H1 (cell line): ENCODE results near the gene MED23. TPM values are rescaled to one million over a fixed set of nuclear protein-coding genes. Genes with fewer than 3 reads are reported as not detected.
A peak's percentile ranks its signal among the peaks of the same experiment; 100 is the strongest.

Source experiments
- CTCF ChIA-PET: fragments of 300-600 bp; sonication (Branson Sonifier 250); formaldehyde crosslinking; loops from one replicate; lab custom pipeline; 2021; ENCODE audit not compliant: partially characterized antibody; lab: Charles Lee
- POLR2A ChIA-PET: fragments of 300-600 bp; sonication (Branson Sonifier 250); formaldehyde crosslinking; loops from one replicate; lab custom pipeline; 2021; ENCODE audit warnings: inconsistent platforms; ENCODE audit not compliant: partially characterized antibody; lab: Charles Lee
- DNase-seq, 2 experiments: peaks; one replicate each; pipeline versions ENCODE4 v3.0.0 to v3.0.0-alpha.2; 2010 to 2022; ENCODE audit warnings: low spot score in 2 of 2, low read depth in 1 of 2, mixed read lengths in 1 of 2
- FAIRE-seq: peaks from 2 replicates; lab custom pipeline; 2011; peaks lifted over from hg19 to GRCh38; lab: Jason Lieb, UNC
- H2AFZ ChIP-seq: 2 replicates; pipeline ENCODE4 v1.8.1; 2012; ENCODE audit warnings: low read length, inconsistent platforms
- H2AK5ac ChIP-seq: 2 replicates; pipeline ENCODE4 v1.6.1; 2013; ENCODE audit warnings: low read depth, low read length
- H2BK120ac ChIP-seq: replicated peaks from 2 replicates; pipeline ENCODE3; 2013; ENCODE audit warnings: low read depth, low read length, inconsistent platforms
- H2BK12ac ChIP-seq: 2 replicates; pipeline ENCODE4 v1.6.1; 2013; ENCODE audit warnings: low read depth, low read length
- H2BK15ac ChIP-seq: 2 replicates; pipeline ENCODE4 v1.6.1; 2013; ENCODE audit warnings: low read length
- H2BK20ac ChIP-seq: 2 replicates; pipeline ENCODE4 v1.6.1; 2013; ENCODE audit warnings: low read length
- H2BK5ac ChIP-seq: 2 replicates; pipeline ENCODE4 v1.6.1; 2013; ENCODE audit warnings: low read depth, low read length
- H3K14ac ChIP-seq: 2 replicates; pipeline ENCODE4 v1.6.1; 2013; ENCODE audit warnings: inconsistent platforms; ENCODE audit not compliant: insufficient read length
- H3K18ac ChIP-seq: 2 replicates; pipeline ENCODE4 v1.6.1; 2013; ENCODE audit warnings: low read length; ENCODE audit errors: extremely low read depth
- H3K23ac ChIP-seq: 2 replicates; pipeline ENCODE4 v1.6.1; 2013; ENCODE audit warnings: inconsistent platforms; ENCODE audit not compliant: insufficient read length
- H3K23me2 ChIP-seq: 2 replicates; pipeline ENCODE4 v1.6.1; 2013; ENCODE audit warnings: low read depth, low read length
- H3K27ac ChIP-seq: 2 replicates; pipeline ENCODE4 v1.6.1; 2011; ENCODE audit warnings: low read depth, low read length, inconsistent platforms
- H3K27me3 ChIP-seq, 4 experiments: replicated peaks in 1 of 4; 1 replicate in 1 of 4; 2 replicates in 3 of 4; pipeline versions ENCODE4 v1.6.1 to v1.8.1; 2011 to 2013; ENCODE audit warnings: low read length in 3 of 4, mild to moderate bottlenecking in 3 of 4, inconsistent platforms in 2 of 4, mixed read lengths in 2 of 4, moderate library complexity in 1 of 4; ENCODE audit not compliant: control insufficient read depth in 3 of 4, insufficient read depth in 3 of 4; ENCODE audit errors: extremely low read depth in 1 of 4
- H3K36me3 ChIP-seq, 4 experiments: 2 replicates each; pipeline versions ENCODE4 v1.6.1 to v1.8.1; 2011 to 2013; ENCODE audit warnings: mild to moderate bottlenecking in 4 of 4, low read length in 3 of 4, moderate library complexity in 2 of 4, control low read depth in 1 of 4, inconsistent platforms in 1 of 4; ENCODE audit not compliant: insufficient read depth in 4 of 4, control insufficient read depth in 2 of 4
- H3K4ac ChIP-seq: replicated peaks from 2 replicates; pipeline ENCODE3; 2013; ENCODE audit warnings: low read length, low read depth, mixed read lengths, inconsistent platforms; ENCODE audit not compliant: insufficient read length
- H3K4me1 ChIP-seq, 4 experiments: replicated peaks in 1 of 4; 1 replicate in 1 of 4; 2 replicates in 3 of 4; pipeline versions ENCODE4 v1.6.1 to v1.8.1; 2011 to 2013; ENCODE audit warnings: low read length in 3 of 4, inconsistent platforms in 2 of 4, mixed read lengths in 1 of 4; ENCODE audit not compliant: insufficient read depth in 4 of 4, control insufficient read depth in 3 of 4
- H3K4me2 ChIP-seq, 2 experiments: 2 replicates each; pipeline versions ENCODE4 v1.6.1 to v1.8.1; 2011 to 2013; ENCODE audit warnings: low read depth in 2 of 2, low read length in 2 of 2, control low read depth in 1 of 2, inconsistent platforms in 1 of 2, mild to moderate bottlenecking in 1 of 2; ENCODE audit not compliant: insufficient read depth in 1 of 2
- H3K4me3 ChIP-seq, 4 experiments: fragments of 200-600, 300-600 bp in 1 of 4; sonication (generic), shearing (Covaris generic), sonication (Bioruptor Twin) in 1 of 4; 2 replicates each; pipeline versions ENCODE4 v1.5.1 to v1.8.1; 2011 to 2016; ENCODE audit warnings: low read length in 4 of 4, low read depth in 3 of 4, control low read depth in 2 of 4, inconsistent platforms in 2 of 4, mild to moderate bottlenecking in 2 of 4, mixed read lengths in 1 of 4, moderate library complexity in 1 of 4; ENCODE audit not compliant: insufficient read depth in 2 of 4; ENCODE audit errors: extremely low read depth in 1 of 4
- H3K56ac ChIP-seq: replicated peaks from 2 replicates; pipeline ENCODE3; 2013; ENCODE audit warnings: low read depth, mild to moderate bottlenecking, mixed read lengths, low read length, inconsistent platforms; ENCODE audit not compliant: insufficient read length
- H3K79me1 ChIP-seq: 2 replicates; pipeline ENCODE4 v1.6.1; 2013; ENCODE audit warnings: low read depth, low read length, control low read depth
- H3K79me2 ChIP-seq, 2 experiments: 2 replicates each; pipeline versions ENCODE4 v1.6.1 to v1.8.1; 2012 to 2013; ENCODE audit warnings: low read length in 2 of 2, mild to moderate bottlenecking in 2 of 2, inconsistent platforms in 1 of 2; ENCODE audit not compliant: insufficient read depth in 2 of 2, control insufficient read depth in 1 of 2
- H3K9ac ChIP-seq, 4 experiments: replicated peaks in 1 of 4; 1 replicate in 1 of 4; 2 replicates in 3 of 4; pipeline versions ENCODE4 v1.6.1 to v1.8.1; 2011 to 2013; ENCODE audit warnings: low read depth in 3 of 4, low read length in 3 of 4, control low read depth in 2 of 4, mild to moderate bottlenecking in 2 of 4, moderate library complexity in 2 of 4, inconsistent platforms in 1 of 4; ENCODE audit errors: extremely low read depth in 1 of 4
- H3K9me3 ChIP-seq, 2 experiments: 2 replicates each; pipeline versions ENCODE4 v1.6.1 to v1.8.1; 2012 to 2013; ENCODE audit warnings: mild to moderate bottlenecking in 2 of 2, moderate library complexity in 2 of 2, control low read depth in 1 of 2, inconsistent platforms in 1 of 2, low read depth in 1 of 2, low read length in 1 of 2, mixed read lengths in 1 of 2; ENCODE audit not compliant: insufficient read depth in 2 of 2
- H4K20me1 ChIP-seq, 2 experiments: replicated peaks in 1 of 2; 2 replicates each; pipeline versions ENCODE3 to v1.8.1; 2011 to 2013; ENCODE audit warnings: inconsistent platforms in 2 of 2, low read length in 2 of 2, mild to moderate bottlenecking in 1 of 2; ENCODE audit not compliant: insufficient read depth in 2 of 2, control insufficient read depth in 1 of 2
- H4K5ac ChIP-seq: 2 replicates; pipeline ENCODE4 v1.6.1; 2013; ENCODE audit warnings: low read length, low read depth, mixed read lengths, inconsistent platforms; ENCODE audit not compliant: insufficient read length
- H4K8ac ChIP-seq: 2 replicates; pipeline ENCODE4 v1.8.0; 2013; ENCODE audit warnings: mild to moderate bottlenecking, moderate library complexity, low read length, inconsistent platforms; ENCODE audit not compliant: insufficient read depth; ENCODE audit errors: extremely low read depth
- H4K91ac ChIP-seq: replicated peaks from 2 replicates; pipeline ENCODE3; 2013; ENCODE audit warnings: low read length, mixed read lengths, inconsistent platforms; ENCODE audit not compliant: insufficient read length
- BCL11A ChIP-seq, 2 experiments: IDR thresholded peaks; one replicate each; pipeline ENCODE4 v1.6.1; 2011; ENCODE audit warnings: low read depth in 2 of 2, low read length in 2 of 2, mild to moderate bottlenecking in 2 of 2
- CTBP2 ChIP-seq: IDR thresholded peaks from 2 replicates; pipeline ENCODE4 v1.7.0; 2011; ENCODE audit warnings: borderline replicate concordance, mild to moderate bottlenecking, moderate library complexity, mixed read lengths, low read length; ENCODE audit not compliant: insufficient read depth, insufficient read length
- EGR1 ChIP-seq: IDR thresholded peaks from 2 replicates; pipeline ENCODE4 v1.6.1; 2011; ENCODE audit warnings: low read depth, low read length, borderline replicate concordance
- EZH2 ChIP-seq: fragments of 200-600 bp; sonication (generic); IDR thresholded peaks from 2 replicates; pipeline ENCODE4 v1.7.1; 2012; ENCODE audit warnings: low read depth, mild to moderate bottlenecking, moderate library complexity, low read length, inconsistent platforms; ENCODE audit not compliant: severe bottlenecking
- HDAC6 ChIP-seq: IDR thresholded peaks from one replicate; pipeline ENCODE4 v1.7.1; 2012; ENCODE audit warnings: low read depth, mild to moderate bottlenecking, inconsistent platforms, low read length, moderate library complexity
- KDM1A ChIP-seq: fragments of 200-600, 300-600 bp; sonication (generic); IDR thresholded peaks from 2 replicates; pipeline ENCODE4 v1.7.1; 2016; ENCODE audit warnings: mild to moderate bottlenecking, low read length, borderline replicate concordance
- KDM4A ChIP-seq: IDR thresholded peaks from one replicate; pipeline ENCODE4 v1.7.1; 2012; ENCODE audit warnings: low read depth, mild to moderate bottlenecking, moderate library complexity, low read length, inconsistent platforms; ENCODE audit not compliant: severe bottlenecking
- MAX ChIP-seq: IDR thresholded peaks from 2 replicates; pipeline ENCODE4 v1.6.1; 2012; ENCODE audit warnings: inconsistent platforms
- SP1 ChIP-seq: IDR thresholded peaks from 2 replicates; pipeline ENCODE4 v1.6.1; 2011; ENCODE audit warnings: low read depth, low read length
- TAF7 ChIP-seq: optimal IDR thresholded peaks from 2 replicates; pipeline ENCODE3; 2011; ENCODE audit warnings: low read depth, mild to moderate bottlenecking, inconsistent platforms, low read length, moderate library complexity, borderline replicate concordance
- WGBS, 2 experiments: shearing (Covaris generic) in 1 of 2; methylation state at CpG; one replicate each; pipeline versions ENCODE4 v1.1.6 to v1.1.7; 2013 to 2015; ENCODE audit warnings: low lambda C conversion rate in 2 of 2, mixed read lengths in 2 of 2, inconsistent platforms in 1 of 2, low coverage in 1 of 2, missing lambda C conversion rate in 1 of 2; ENCODE audit not compliant: insufficient replicate concordance in 2 of 2, insufficient coverage in 1 of 2, insufficient read length in 1 of 2; ENCODE audit errors: extremely low coverage in 1 of 2, missing lambda C conversion rate in 1 of 2; 5-methylcytosine and 5-hydroxymethylcytosine counted together
- polyA plus RNA-seq, 7 experiments: library from polyadenylated mRNA; depleted of rRNA in 3 of 7; stranded (reverse) in 5 of 7; unstranded in 2 of 7; fragments of >200 nt in 5 of 7; fragments of 200-250 nt in 2 of 7; gene quantifications; 1 replicate in 5 of 7; 2 replicates in 1 of 7; 4 replicates in 1 of 7; pipeline versions ENCODE4 v1.2.1 to v1.2.3, GENCODE V29; 2011 to 2013; ENCODE audit warnings: missing spikeins in 2 of 7, mixed read lengths in 2 of 7
- total RNA-seq: library from RNA; stranded (reverse); fragmentation: NEBNext Ultra II Directional; extraction: Animal tissue kit (Norgen Biotek cat#: 25700); gene quantifications from 2 replicates; pipeline ENCODE4 v1.2.1, GENCODE V29; 2021

The MED23 gene
- total and polyA plus RNA-seq, 2 of the 8 experiments (the other 6 are each of a cell fraction or from before 2014, with no cell fraction given) = 10.5 to 13.0 TPM

GRCh38 chr6:131549811-131550210 lies 78.2 kb downstream of the MED23 start:
- Histone ChIP-seq H3K4me2 (no peak overlapping the region), H3K4me3 (no peak overlapping the region), H3K23me2 (no peaks in the 10 kb centered on the region), H3K4ac (no peak overlapping the region), H3K56ac (no peak overlapping the region), H2AFZ (0 out of 2 replicates have a peak overlapping the region, but pooled peaks have one; percentile 61), H2BK5ac (no peak overlapping the region), H3K23ac (no peak overlapping the region), H4K5ac (no peak overlapping the region), H3K4me1 (no peaks in the 10 kb centered on the region), H3K14ac (no peak overlapping the region), H3K9ac (no peak overlapping the region), H4K8ac (no peak overlapping the region), H3K79me2 (no peaks in the 10 kb centered on the region), H2AK5ac (no peak overlapping the region), H4K20me1 (no peaks in the 10 kb centered on the region), H3K27ac (no peak overlapping the region), H2BK15ac (no peak overlapping the region), H4K91ac (no peak overlapping the region), H3K9me3 (no peaks in the 10 kb centered on the region), H3K79me1 (no peaks in the 10 kb centered on the region), H3K36me3 (no peaks in the 10 kb centered on the region), H2BK120ac (no peak overlapping the region), H2BK20ac (no peak overlapping the region), H3K27me3 (no peaks in the 10 kb centered on the region), H2BK12ac (no peak overlapping the region), H3K18ac (no peak overlapping the region)
- DNase-seq (no peak), FAIRE-seq (no peak)
- POLR2A ChIA-PET = no interaction called here
- 81% methylated on average over 2 of the region's 2 CpGs; no CpG with 5 or more reads in 1 of the 2 experiments for WGBS, 2 experiments
- CTCF ChIA-PET = interaction anchor here (2.1 to 3.2 kb wide), 2 partner anchors 16 to 78 kb away, joined by 9 to 14 read pairs; partner anchors contain the start of gene MED23
- TF ChIP-seq KDM4A (no peak), HDAC6 (no peak), EZH2 (no peak), EGR1 (no peak), KDM1A (no peak), CTBP2 (no peak), BCL11A (IDR thresholded peaks at IDR 0.05; ENCODE audit: low read depth in 2 of 2, low read length in 2 of 2) (no peak), SP1 (no peak), MAX (no peak), TAF7 (no peak)
